ENCODE measurements around the gene SCLY. TPM values are rescaled to one million over a fixed set of nuclear protein-coding genes. Genes with fewer than 3 reads are reported as not detected.
"Not testable (repeated sequence)": the region's sequence is repeated elsewhere in the genome, so short reads cannot be mapped to it uniquely, and the experiment has no call there.

The SCLY gene
- total RNA-seq, 1 donor from 2014 or later: 13.6 TPM

DNA sequence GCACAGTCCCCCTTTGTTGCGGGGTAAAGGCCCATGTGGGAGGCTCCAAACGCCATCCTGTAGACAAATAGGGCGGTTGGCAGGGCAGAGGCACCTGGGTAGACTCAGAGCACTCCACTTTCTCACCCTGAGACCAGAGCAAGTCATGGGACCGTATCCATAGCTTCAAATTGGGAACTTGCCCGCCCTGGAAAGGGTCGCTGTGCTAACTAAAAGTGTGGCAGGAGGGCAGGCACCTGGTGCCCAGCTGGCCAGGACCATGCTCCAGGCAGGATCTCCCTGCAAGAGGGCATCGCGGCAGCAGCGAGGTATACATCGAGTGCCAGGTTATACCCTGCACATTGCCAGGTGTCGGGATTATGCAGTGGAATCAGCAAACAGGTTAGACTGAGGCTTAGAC lies 20.8 kb upstream of the SCLY start:
- DNase-seq (ENCODE audit: low spot score): no peak

DNA sequence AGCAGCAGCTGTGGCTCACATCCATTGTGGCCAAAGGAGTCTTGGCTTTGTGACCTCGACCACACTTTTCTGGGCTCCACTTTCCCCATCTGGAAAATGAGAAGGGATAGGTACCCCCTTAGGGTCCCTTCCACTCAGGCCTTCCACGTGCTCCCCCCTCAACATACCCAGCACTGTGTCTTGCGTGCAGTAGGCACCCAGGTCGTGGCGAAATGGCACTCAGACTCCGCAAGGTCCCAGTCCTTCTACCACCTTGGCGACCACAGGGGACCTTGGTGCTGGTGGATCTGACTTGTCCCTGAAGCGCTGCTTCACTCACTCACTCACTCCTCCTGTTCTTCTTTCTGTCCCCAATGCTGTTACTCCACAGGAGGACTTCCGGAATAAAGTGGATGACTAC lies 19.9 kb upstream of the SCLY start:
- DNase-seq (ENCODE audit: low spot score): no peak

DNA sequence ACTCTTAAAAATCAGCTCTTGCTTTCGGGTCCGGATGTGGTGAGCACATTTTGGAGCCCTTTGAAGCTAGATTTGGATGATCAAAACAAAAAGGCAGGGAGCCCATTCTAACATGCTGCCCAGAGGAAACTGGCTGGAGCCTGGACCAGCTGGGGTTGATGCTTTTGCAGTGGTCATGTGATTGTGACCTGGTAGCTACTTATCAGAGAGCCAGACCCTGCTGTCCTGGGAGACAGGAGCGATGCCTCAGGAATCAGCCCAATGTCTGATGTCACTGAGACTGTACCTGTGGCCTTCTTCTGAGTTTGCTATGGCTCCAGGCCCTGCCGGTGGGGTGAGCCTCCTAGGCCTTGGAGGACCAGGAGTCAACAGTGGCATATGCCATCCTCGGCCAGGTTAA lies 18.7 kb upstream of the SCLY start:
- no peak for DNase-seq (ENCODE audit: low spot score)

DNA sequence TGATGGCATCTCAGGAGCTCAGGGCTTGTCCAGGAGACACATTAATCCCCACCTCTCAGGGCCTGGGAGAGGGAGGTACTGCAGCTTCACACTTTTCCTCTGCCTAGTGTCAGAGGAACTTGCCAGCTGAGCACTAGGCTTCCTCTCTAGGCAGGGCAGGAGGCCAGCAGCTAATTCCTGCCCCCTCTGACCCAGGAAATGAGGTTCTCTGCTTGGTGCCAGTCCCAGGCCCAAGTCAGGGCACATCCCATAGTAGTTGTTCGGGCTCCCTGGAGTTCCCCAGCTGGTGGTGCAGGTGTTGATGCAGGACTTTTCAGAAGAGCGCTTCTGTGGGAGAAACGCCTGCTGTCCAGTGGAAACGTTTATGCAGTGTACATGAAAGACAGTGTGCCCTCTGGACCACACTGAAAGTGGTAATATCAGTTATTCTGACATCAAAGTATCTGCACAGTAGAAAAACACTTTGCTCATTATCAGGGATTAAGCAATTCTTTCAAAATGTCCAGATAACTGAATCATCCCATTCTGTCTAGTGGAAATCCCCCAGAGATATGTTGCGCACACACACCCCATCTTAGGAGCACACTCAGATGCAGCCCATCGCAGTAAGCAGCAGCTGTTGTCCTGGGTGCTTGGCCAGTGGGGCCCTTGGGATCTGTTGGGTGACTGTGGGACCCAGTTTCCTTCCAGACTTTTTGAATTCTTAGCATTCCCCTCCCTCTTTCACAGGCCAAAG lies 17.8 kb upstream of the SCLY start:
- DNase-seq (ENCODE audit: low spot score): no peak

DNA sequence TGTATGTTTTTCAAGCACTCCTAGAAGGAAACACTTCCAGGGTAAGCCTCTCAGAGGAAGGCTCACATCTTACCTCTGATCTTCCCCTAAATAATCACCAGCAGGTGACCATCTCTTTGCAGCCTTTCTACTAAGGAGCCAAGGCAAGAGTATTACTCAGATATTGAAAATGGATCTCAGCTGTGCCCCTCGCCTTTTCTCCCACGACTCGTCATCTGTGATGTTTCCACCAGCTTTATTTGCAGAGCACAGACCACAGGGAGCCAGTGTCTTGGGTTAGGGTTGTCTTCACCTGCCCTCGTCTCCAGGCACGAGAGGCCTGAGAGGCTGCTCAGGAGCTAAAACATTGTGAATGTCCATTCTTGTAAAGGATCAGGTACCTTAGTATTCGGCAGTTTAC lies 16.9 kb upstream of the SCLY start:
- DNase-seq (ENCODE audit: low spot score): no peak

DNA sequence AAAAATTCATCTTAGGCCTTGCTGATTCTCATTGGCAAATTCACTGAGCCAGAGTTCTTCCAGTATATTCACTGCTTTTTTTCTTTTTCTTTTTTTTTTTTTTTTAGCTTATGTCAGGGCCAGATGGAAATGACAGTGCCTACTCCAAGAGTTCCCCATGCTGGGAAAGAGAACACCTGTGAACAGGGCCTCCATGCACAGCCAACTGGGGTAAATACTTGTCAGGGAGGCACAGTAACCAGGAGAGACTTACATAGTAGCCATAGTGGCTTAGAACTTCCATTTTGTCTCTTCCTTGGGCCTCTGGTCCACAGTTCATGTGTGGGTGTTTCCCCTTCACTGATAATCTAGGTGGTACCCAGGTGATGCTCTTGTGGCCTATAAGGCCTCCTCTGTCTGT lies 15.2 kb upstream of the SCLY start:
- no peak for DNase-seq (ENCODE audit: low spot score)

DNA sequence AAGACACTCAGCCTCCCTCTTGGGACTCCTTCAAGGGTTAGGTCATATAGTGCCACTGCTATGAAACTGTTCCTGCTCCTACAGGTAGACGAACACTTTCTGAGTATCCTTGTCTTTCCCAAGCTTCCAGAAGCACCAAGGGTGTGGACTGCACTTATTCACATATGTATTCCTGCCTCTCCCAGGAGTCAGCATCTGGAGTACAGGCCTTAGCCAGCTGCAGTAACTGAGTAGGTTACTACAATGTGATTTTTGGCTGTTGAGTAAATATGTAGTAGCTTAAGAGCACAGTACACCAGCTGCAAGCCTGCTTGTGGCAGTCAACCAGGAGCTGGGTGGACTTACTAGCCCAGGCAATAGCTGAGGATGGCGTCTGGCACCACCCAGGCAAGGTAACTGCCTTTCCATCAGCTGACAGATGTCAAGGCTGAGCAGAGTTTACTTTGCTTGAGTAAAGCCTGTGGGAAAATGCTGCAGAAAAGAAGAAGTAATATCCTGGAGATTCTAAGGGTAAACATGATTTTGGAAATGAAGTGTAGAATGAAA lies 14.0 kb upstream of the SCLY start:
- no peak for DNase-seq (ENCODE audit: low spot score)

DNA sequence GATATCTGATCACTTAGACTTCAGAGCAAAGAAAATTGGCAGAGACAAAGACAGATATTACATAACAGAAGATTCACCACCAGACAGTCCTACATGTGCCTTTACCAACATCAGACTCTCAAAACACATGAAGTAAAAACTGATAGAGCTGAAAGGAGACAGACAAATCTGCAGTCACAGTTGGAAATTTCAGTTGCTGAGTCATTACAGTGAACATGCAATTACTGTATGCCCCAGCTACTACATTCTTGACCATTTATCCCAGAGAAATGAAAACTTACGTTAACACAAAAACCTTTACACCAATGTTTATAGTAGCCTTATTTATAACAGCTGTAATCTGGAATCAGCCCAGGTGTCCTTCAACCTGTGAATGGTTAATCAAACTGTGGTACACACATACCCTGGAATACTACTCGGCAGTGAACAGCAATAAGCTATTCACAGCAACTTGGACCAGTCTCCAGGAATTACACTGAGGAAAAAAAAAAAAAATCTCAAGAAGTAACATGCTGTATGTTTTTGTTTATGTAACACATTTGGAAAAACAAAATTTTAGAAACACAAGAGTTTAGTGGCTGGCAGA lies 7.5 kb upstream of the SCLY start:
- DNase-seq (ENCODE audit: low spot score): no peak

DNA sequence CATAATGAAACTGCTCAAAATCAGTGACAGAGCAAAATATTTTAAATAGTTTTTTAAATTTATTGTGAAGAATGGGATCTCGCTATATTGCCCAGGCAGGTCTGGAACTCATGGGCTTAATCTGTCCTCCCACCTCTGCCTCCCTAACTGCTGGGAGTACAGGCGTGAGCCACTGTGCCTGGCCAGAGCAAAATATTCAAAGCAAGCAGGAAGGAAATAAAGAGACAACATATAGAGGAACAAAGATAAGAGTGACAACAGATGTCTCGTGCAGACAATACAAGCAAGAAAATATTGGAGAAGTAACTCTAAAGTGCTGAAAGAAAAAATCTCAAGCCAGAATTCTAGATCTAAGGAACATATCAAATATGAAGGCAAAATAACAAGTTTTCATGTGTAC lies 5.0 kb upstream of the SCLY start:
- DNase-seq (ENCODE audit: low spot score): no peak

DNA sequence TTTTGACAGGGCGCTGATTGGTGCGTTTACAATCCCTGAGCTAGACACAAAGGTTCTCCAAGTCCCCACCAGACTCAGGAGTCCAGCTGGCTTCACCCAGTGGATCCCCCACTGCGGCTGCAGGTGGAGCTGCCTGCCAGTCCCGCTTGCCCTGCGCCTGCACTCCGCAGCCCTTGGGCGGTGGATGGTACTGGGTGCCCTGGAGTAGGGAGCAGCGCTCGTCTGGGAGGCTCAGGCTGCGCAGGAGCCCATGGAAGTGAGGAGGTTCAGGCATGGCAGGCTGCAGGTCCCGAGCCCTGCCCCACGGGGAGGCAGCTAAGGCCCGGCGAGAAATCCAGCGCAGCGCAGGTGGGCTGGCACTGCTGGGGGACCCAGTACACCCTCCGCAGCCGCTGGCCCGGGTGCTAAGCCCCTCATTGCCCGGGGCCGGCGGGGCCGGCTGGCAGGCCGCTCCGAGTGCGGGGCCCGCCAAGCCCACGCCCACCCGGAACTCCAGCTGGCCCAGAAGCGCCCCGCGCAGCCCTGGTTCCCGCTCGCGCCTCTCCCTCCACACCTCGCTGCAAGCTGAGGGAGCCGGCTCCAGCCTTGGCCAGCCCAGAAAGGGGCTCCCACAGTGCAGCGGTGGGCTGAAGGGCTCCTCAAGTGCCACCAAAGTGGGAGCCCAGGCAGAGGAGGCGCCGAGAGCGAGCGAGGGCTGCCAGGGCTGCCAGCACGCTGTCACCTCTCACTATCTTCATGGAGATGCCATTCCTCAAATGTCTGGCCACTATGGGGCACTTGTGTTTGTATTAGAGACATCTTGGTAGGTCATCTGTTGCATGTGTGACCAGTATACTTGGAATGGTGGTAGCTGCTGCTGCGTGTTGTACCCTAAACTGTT lies 2.9 kb upstream of the SCLY start:
- not testable (repeated sequence) for DNase-seq (ENCODE audit: low spot score)

DNA sequence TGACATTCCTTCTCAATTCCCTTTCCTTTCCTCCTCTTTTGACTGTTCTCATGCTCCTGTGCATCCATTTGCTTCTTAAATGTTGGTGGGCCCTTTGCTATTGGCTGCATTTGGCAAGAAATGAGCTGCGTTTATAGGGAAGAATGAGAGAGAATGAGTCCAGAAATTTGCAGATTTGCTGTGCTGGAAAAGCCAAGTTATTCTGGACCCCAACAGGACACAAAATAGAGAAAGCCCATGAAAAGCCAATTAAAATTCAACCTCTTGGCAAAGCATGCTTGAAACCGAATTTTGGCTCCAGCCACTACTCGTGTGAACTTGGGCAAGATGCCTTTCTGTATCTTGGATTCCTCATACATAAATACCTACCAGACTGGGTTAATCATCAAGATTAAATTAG lies 1.3 kb upstream of the SCLY start:
- no peak for DNase-seq (ENCODE audit: low spot score)

DNA sequence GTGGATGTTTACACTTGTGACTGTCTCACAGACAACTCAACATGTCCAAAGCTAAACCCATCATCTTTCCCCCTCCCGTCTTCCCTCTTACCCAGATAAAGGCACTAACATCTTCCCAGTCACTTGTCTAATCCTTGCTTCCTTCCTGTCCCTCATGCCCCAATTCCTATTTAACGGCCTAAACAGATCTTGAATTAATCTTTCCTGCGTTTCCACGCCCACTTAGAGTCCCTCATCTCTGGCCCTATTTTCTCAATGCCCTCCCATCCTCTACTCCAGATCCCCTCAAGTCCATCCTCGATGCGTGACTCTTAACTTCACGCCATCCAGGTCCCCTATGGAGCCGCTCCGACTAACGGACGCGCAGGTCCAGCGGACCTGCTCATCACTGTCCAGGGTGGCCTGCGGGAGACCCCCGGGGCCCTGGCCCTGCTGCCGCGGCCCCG lies 682 bp upstream of the SCLY start:
- no peak for DNase-seq (ENCODE audit: low spot score)

DNA sequence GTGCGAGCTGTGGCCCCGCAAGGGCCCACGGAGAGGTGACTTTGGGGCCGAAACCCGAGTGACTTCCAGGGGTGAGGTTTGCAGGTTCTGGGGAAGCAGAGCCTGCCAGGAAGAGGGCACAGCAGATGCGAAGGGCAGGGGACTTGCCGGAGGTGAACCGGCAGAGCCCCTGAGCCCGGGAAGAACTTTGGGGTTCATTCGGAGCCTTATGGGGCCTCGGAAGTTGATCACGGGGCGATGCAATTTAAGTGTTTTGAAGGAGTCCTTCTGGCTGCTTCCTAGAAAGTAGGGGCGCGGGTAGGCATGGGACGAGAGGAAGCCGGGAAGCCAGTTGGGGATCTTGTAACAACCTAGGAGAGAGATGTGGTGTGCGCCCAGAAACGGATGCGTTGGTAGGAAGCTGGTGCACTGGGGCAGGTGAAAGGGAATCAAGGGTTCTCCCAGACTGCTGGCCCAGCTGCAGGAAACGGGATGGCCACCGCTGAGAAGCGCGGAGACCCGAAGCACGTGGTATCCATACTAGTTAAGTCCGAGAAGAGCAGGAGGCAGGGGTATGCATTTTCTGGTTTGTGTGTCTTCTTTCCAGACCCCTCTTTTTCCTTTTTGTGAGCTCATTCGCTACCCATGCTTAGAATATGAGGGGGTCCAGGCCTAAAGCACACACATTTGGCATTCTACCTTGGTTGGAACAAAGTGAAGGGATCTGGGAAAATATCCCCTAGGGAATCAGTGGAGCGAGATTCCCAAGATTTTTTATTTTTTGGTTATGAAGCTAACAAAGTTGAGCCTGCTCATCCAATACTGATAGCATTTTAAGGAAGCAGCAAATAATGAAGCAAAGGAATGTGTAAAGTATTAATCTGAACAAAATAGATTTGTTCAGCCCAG lies 758 bp downstream of the SCLY start:
- no peak for DNase-seq (ENCODE audit: low spot score)

DNA sequence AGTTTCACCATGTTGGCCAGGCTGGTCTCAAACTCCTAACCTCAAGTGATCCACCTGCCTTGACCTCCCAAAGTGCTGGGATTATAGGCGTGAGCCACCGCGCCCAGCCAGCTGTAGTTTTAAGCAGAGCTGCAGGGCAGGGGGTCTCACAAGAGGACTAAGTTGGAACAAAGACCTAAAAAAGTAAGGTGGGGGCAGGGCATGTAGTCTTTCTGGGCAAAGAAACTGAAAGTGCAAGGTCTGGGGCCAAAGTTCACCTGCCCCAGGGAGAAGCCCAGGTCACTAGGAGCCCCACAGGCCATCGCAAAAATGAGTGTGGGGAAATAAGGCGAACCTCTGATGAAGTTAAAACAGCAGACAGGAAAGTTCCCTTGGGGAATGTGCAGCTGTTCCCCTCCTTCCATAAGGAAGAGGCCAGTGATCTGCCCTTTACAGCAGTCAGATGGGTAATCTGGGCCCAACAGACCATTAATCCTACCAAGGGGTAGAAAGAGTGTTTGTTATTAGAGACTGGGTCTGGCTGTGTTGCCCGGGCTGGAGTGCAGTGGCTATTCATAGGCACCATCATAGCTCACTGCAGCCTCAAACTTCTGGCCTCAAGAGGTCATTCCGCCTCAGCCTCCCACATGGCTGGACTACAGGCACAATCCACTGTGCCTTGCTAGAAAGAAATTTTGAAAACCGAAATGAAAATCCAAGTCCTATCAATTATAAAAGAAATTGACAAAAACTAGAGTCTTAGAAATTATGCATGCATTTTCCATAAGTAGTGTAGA lies 2.8 kb downstream of the SCLY start:
- no peak for DNase-seq (ENCODE audit: low spot score)

DNA sequence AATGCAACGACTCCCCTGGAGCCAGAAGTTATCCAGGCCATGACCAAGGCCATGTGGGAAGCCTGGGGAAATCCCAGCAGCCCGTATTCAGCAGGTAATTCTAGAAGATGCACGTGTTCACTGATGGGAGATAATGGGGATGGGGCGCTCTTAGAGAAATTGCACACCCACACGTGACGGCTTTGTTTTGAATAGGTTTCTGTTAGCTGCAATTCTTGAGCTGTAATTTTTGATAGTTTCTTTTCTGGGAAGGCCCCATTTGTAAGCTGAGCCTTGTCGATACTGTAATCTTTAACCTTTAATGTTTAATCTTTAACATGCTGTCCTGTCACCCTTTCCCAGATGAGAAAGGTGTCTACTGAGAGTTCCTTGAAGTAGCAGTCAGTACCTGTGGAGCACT lies 3.6 kb downstream of the SCLY start:
- DNase-seq (ENCODE audit: low spot score): no peak

DNA sequence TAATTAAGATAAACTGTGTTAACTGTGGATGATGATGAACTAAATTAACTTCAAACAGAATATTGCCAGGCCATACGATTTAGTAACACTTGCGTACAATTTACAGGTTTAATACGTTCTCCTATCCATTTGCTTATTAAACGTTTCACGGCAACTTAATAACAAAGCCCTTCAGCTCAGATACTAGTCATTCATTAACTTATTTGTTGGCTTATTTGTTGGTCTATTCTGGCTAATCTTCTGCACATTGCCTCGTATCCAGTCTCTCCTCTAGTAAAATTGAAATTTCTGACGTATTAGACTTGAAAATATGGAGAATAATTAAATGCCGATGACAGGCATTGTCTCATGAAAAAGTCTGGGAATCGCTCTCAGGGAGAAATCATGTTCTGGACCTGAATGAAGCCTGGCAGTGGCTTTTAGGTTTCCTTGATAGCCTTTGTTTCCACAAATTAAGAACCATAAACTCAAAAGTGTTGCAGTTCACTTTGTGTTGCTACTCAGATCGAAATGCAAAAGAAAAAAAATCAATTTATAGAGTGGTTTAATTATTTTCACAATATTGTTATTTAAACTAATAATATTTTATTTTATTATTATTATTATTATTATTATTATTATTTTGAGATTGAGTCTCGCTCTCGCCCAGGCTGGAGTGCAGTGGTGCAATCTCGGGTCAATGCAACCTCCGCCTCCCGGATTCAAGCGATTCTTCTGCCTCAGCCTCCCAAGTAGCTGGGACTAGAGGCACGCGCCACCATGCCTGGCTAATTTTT lies 4.5 kb downstream of the SCLY start:
- DNase-seq (ENCODE audit: low spot score): no peak

DNA sequence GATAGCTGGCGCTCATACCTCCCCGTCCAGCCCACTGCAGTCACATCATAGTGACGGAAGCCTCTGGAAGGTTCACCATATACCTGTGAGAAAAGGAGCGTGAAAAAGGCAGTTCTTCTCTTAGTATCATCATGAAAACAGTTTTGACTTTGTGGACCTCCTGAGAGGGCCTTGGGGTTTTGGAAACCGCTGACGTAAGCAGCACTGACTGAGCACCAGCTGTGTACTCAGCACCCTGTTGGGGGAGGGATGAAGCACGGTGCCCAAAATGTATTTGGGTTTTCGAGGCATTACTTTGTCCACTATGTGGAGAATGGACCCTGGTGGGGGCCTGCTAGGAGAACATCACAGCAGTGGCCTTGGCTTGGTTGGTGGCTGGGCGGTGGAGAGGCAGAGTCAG lies 5.4 kb downstream of the SCLY start:
- no peak for DNase-seq (ENCODE audit: low spot score)

DNA sequence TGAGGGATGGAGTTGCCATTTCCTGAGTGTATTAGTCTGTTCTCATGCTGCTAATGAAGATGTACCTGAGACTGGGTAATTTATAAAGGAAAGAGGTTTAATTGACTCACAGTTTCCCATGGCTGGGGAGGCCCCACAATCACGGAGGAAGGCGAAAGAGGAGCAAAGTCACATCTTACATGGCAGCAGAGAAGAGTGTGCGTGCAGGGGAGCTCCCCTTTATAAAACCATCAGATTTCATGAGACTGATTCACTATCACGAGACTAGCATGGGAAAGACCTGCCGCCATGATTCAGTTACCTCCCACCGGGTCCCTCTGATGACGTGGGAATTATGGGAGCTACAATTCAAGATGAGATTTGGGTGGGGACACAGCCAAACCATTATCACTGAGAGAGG lies 5.9 kb downstream of the SCLY start:
- DNase-seq (ENCODE audit: low spot score): not testable (repeated sequence)

DNA sequence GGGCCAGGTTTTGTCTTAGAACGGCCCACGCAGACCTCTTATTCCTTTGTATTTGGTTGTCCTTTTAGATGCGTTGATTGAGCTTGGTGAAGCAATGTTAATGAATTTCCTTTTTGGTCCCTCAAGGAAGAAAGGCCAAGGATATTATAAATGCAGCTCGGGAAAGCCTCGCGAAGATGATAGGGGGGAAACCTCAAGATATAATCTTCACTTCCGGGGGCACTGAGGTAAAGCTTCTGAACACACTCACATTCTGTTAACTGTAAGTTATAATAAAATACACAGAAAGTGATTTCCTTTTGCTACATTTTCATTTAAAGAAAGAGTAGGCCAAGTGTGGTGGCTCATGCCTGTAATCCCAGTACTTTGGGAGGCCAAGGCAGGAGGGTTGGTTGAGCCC lies 7.1 kb downstream of the SCLY start:
- no peak for DNase-seq (ENCODE audit: low spot score)

Measured in mesenteric fat pad (tissue), 1 donor.